Activated naive CD4-positive, alpha-beta T cell treated with anti-CD3 and anti-CD28 coated beads, Interleukin-2, amount 50 U/mL, for 72 hours (primary cell): ENCODE results near the gene ADGRA1. TPM values are rescaled to one million over a fixed set of nuclear protein-coding genes. Genes with fewer than 3 reads are reported as not detected.
A peak's percentile ranks its signal among the peaks of the same experiment; 100 is the strongest.

ENCODE experiments used
- ATAC-seq, 2 donors: fragments of 150-1000 bp; cut with Tn5 transposase; 2 replicates each; pipeline ENCODE4 v1.10.0; 2021; ENCODE audit warnings: mild to moderate bottlenecking in 2 of 2, moderate library complexity in 2 of 2
- DNase-seq, 2 donors: peaks; one replicate each; pipeline ENCODE4 v3.0.0; 2021 to 2022; ENCODE audit warnings: low spot score in 2 of 2
- H3K27ac Mint-ChIP-seq, 2 donors: one replicate each; pipeline ENCODE4 v1.8.0; 2022; ENCODE audit warnings: mild to moderate bottlenecking in 2 of 2, mixed read lengths in 2 of 2
- H3K36me3 Mint-ChIP-seq, 2 donors: one replicate each; pipeline ENCODE4 v1.8.0; 2022; ENCODE audit warnings: mixed read lengths in 2 of 2
- H3K9me3 Mint-ChIP-seq, 2 donors: one replicate each; pipeline ENCODE4 v1.8.0; 2022; ENCODE audit warnings: mixed read lengths in 2 of 2
- total RNA-seq, 2 donors: library from RNA; stranded (reverse); gene quantifications; one replicate each; pipeline ENCODE4 v1.2.3, GENCODE V29; 2022

The ADGRA1 gene
- total RNA-seq, 2 donors from 2014 or later: not detected

- DNase-seq (no peak), ATAC-seq (no peak)
- no peaks in the 10 kb centered on the region for H3K36me3 Mint-ChIP-seq
- H3K9me3 Mint-ChIP-seq: no peaks in the 10 kb centered on the region
- H3K27ac Mint-ChIP-seq: no peak overlapping the region
Observed at GRCh38 chr10:133097961-133098360, 10.2 kb downstream of the ADGRA1 start.

- ATAC-seq (no peak), DNase-seq (no peak)
- H3K36me3 Mint-ChIP-seq: no peaks in the 10 kb centered on the region
- H3K9me3 Mint-ChIP-seq: no peaks in the 10 kb centered on the region
- H3K27ac Mint-ChIP-seq: no peak overlapping the region
Observed at GRCh38 chr10:133098426-133099124, 10.9 kb downstream of the ADGRA1 start.

GRCh38 chr10:133099571-133099970 lies 11.8 kb downstream of the ADGRA1 start:
- no peaks in the 10 kb centered on the region for H3K36me3 Mint-ChIP-seq
- DNase-seq (no peak), ATAC-seq (no peak)
- no peak overlapping the region for H3K27ac Mint-ChIP-seq
- no peaks in the 10 kb centered on the region for H3K9me3 Mint-ChIP-seq

- Mint-ChIP-seq H3K27ac (no peak overlapping the region), H3K36me3 (no peaks in the 10 kb centered on the region), H3K9me3 (no peaks in the 10 kb centered on the region)
- ATAC-seq: no peak
- DNase-seq: no peak
Observed at GRCh38 chr10:133100186-133100585, 12.5 kb downstream of the ADGRA1 start.

GRCh38 chr10:133100706-133101415 lies 13.1 kb downstream of the ADGRA1 start:
- peak in 1 of 2 donors; percentile 22 for DNase-seq
- Mint-ChIP-seq H3K9me3 (no peaks in the 10 kb centered on the region), H3K36me3 (no peaks in the 10 kb centered on the region), H3K27ac (no peak overlapping the region)
- peak; percentile 47 to 76 for ATAC-seq

GRCh38 chr10:133101416-133101810 lies 13.7 kb downstream of the ADGRA1 start:
- Mint-ChIP-seq H3K9me3 (no peaks in the 10 kb centered on the region), H3K27ac (no peak overlapping the region), H3K36me3 (no peaks in the 10 kb centered on the region)
- DNase-seq (no peak), ATAC-seq (no peak)

GRCh38 chr10:133102415-133103095 lies 14.8 kb downstream of the ADGRA1 start:
- H3K36me3 Mint-ChIP-seq: peaks cover 9% of the 10 kb centered on the region in 2 donors
- no peak overlapping the region for H3K27ac Mint-ChIP-seq
- peaks cover 9% of the 10 kb centered on the region in 2 donors for H3K9me3 Mint-ChIP-seq
- ATAC-seq: no peak
- no peak for DNase-seq

GRCh38 chr10:133103311-133103910 lies 15.7 kb downstream of the ADGRA1 start:
- Mint-ChIP-seq H3K27ac (no peak overlapping the region), H3K9me3 (peaks cover 17% of the 10 kb centered on the region in 2 donors), H3K36me3 (peaks cover 16 to 18% of the 10 kb centered on the region in 2 donors)
- ATAC-seq: no peak
- no peak for DNase-seq

- H3K27ac Mint-ChIP-seq: no peak overlapping the region
Observed at GRCh38 chr10:133104068-133104962, 16.6 kb downstream of the ADGRA1 start.

GRCh38 chr10:133104963-133105640 lies 17.4 kb downstream of the ADGRA1 start:
- no peak for ATAC-seq
- DNase-seq: no peak
- Mint-ChIP-seq H3K36me3 (peaks cover 16 to 27% of the 10 kb centered on the region in 2 donors), H3K9me3 (peaks cover 26% of the 10 kb centered on the region in 2 donors), H3K27ac (no peak overlapping the region)

More at GRCh38 chr10:133104068-133104962, 16.6 kb downstream of the ADGRA1 start:
- Mint-ChIP-seq H3K36me3 (peaks cover 16 to 23% of the 10 kb centered on the region in 2 donors), H3K9me3 (peaks cover 23% of the 10 kb centered on the region in 2 donors)
- DNase-seq (no peak), ATAC-seq (no peak)

- H3K9me3 Mint-ChIP-seq: peaks cover 26% of the 10 kb centered on the region in 2 donors
- DNase-seq (no peak), ATAC-seq (no peak)
- H3K36me3 Mint-ChIP-seq: peaks cover 16 to 27% of the 10 kb centered on the region in 2 donors
- H3K27ac Mint-ChIP-seq: no peak overlapping the region
Observed at GRCh38 chr10:133105686-133106390, 18.1 kb downstream of the ADGRA1 start.

GRCh38 chr10:133106516-133106915 lies 18.8 kb downstream of the ADGRA1 start:
- DNase-seq (no peak), ATAC-seq (no peak)
- Mint-ChIP-seq H3K36me3 (peaks cover 16 to 27% of the 10 kb centered on the region in 2 donors), H3K9me3 (peaks cover 26% of the 10 kb centered on the region in 2 donors), H3K27ac (no peak overlapping the region)

- ATAC-seq: no peak
- H3K27ac Mint-ChIP-seq: no peak overlapping the region
- H3K36me3 Mint-ChIP-seq: peaks cover 16 to 27% of the 10 kb centered on the region in 2 donors
- H3K9me3 Mint-ChIP-seq: peaks cover 26% of the 10 kb centered on the region in 2 donors
- DNase-seq: no peak
Observed at GRCh38 chr10:133107442-133107841, 19.7 kb downstream of the ADGRA1 start.

GRCh38 chr10:133109711-133110110 lies 22.0 kb downstream of the ADGRA1 start:
- Mint-ChIP-seq H3K9me3 (peaks cover 26% of the 10 kb centered on the region in 2 donors), H3K27ac (no peak overlapping the region), H3K36me3 (peaks cover 16 to 27% of the 10 kb centered on the region in 2 donors)
- ATAC-seq (no peak), DNase-seq (no peak)

- Mint-ChIP-seq H3K9me3 (peaks cover 26% of the 10 kb centered on the region in 2 donors), H3K36me3 (peaks cover 16 to 27% of the 10 kb centered on the region in 2 donors), H3K27ac (no peak overlapping the region)
- no peak for ATAC-seq
- no peak for DNase-seq
Observed at GRCh38 chr10:133110133-133110532, 22.4 kb downstream of the ADGRA1 start.
